Right lobe of liver (tissue), 4 donors: Measurements from ENCODE around the gene MEIS2.

Source experiments
- CTCF ChIP-seq, 4 donors: fragments of 200-600 bp in 3 of 4; fragments of 450-650 bp in 1 of 4; IDR thresholded peaks; one replicate each; pipeline versions ENCODE4 v1.5.1 to v1.8.0; 2016 to 2022; ENCODE audit warnings: antibody characterized with exemption in 4 of 4, mild to moderate bottlenecking in 2 of 4
- POLR2A ChIP-seq: fragments of 450-650 bp; IDR thresholded peaks from one replicate; pipeline ENCODE4 v1.6.1; 2017; ENCODE audit warnings: antibody characterized with exemption, mild to moderate bottlenecking
- donor health status: DM: no; HTN: no; CAD: no.
- donor health status: DM: no; HTN: no; CAD: no.
- donor health status: DM: no; HTN: yes; CAD: no.

GRCh38 chr15:37014137-37014536 is 86.2 kb downstream of the MEIS2 start:
- TF ChIP-seq CTCF (IDR thresholded peaks at IDR 0.05): no peak
- no peak for TF ChIP-seq POLR2A
